ENCODE measurements around the gene TMC5. TPM values are rescaled to one million over a fixed set of nuclear protein-coding genes. Genes with fewer than 3 reads are reported as not detected.

TMC5 gene
- total RNA-seq, 1 experiment from 2014 or later, result 15.7 TPM

GRCh38 chr16:19377864-19378263, 39.8 kb upstream of the TMC5 start:
- no peaks in the 10 kb centered on the region for H3K9me2 ChIP-seq (ENCODE audit: insufficient read depth)
- H3K27ac ChIP-seq (ENCODE audit: low read depth, low read length), result no peak overlapping the region
- H3K4me1 ChIP-seq (ENCODE audit: control insufficient read depth in 1 of 2, insufficient read depth in 2 of 2, low read length in 2 of 2), result peaks cover 6 to 12% of the 10 kb centered on the region in 2 experiments; a peak in 3 of 4 replicates
- no peak for DNase-seq (ENCODE audit: low read depth, low spot score)
- no TSS peak for BruUV-seq (replicated peaks)
- TF ChIP-seq ZFX (IDR thresholded peaks at IDR 0.05), result no peak
- no peak for TF ChIP-seq CEBPB (IDR thresholded peaks at IDR 0.05; ENCODE audit: low read depth)
- TF ChIP-seq MAX (IDR thresholded peaks at IDR 0.05), result no peak
- TF ChIP-seq EZH2 (IDR thresholded peaks at IDR 0.05), result no peak
- H2AFZ ChIP-seq (ENCODE audit: low read depth, low read length, poor library complexity, severe bottlenecking), result no peak overlapping the region
- H3K9me3 ChIP-seq (ENCODE audit: control insufficient read depth in 1 of 2, insufficient read depth in 1 of 2, low read depth in 1 of 2, low read length in 2 of 2), result no peaks in the 10 kb centered on the region
- no peaks in the 10 kb centered on the region for H4K20me1 ChIP-seq (ENCODE audit: insufficient read depth)
- ChIA-PET CTCF (interaction anchor here (0.6 kb wide), 1 partner anchor 291 kb away, joined by 3 read pairs; no protein-coding TSS in a partner anchor), RAD21 (ENCODE audit: low non-redundant PET in 1 of 2, low total read pairs in 2 of 2, uncharacterized antibody in 2 of 2, unreplicated experiment in 2 of 2) (no interaction called here), POLR2A (no interaction called here)
- ATAC-seq, result no peak; the same call in 1 of the 2 replicates
- H3K79me2 ChIP-seq (ENCODE audit: insufficient read depth, low read length), result no peaks in the 10 kb centered on the region
- no peaks in the 10 kb centered on the region for H3K36me3 ChIP-seq (ENCODE audit: control insufficient read depth in 1 of 2, insufficient read depth in 2 of 2, low read length in 2 of 2)
- no peak overlapping the region for H3K4me3 ChIP-seq (replicated peaks in 1 of 2; ENCODE audit: low read depth in 1 of 2, low read length in 2 of 2)
- H3K27me3 ChIP-seq (ENCODE audit: insufficient read depth, low read length), result no peaks in the 10 kb centered on the region
- no peak overlapping the region for H3K9ac ChIP-seq (ENCODE audit: low read length)
- no peak overlapping the region for H3K4me2 ChIP-seq (ENCODE audit: low read length)
- intact Hi-C loops (cut with micrococcal nuclease), result loop anchor here (5.0 kb wide), 1 partner anchor 396 kb away; the partner anchor contains the start of gene TMC7

- intact Hi-C loops (cut with micrococcal nuclease), result loop anchor here (5.0 kb wide), 1 partner anchor 396 kb away; the partner anchor contains the start of gene TMC7
- Histone ChIP-seq H3K36me3 (ENCODE audit: control insufficient read depth in 1 of 2, insufficient read depth in 2 of 2, low read length in 2 of 2) (no peaks in the 10 kb centered on the region), H3K4me2 (ENCODE audit: low read length) (no peak overlapping the region), H4K20me1 (ENCODE audit: insufficient read depth) (no peaks in the 10 kb centered on the region), H3K4me1 (ENCODE audit: control insufficient read depth in 1 of 2, insufficient read depth in 2 of 2, low read length in 2 of 2) (peaks cover 9 to 19% of the 10 kb centered on the region in 2 experiments; a peak in 3 of 4 replicates), H3K27me3 (ENCODE audit: insufficient read depth, low read length) (no peaks in the 10 kb centered on the region), H3K9me3 (ENCODE audit: control insufficient read depth in 1 of 2, insufficient read depth in 1 of 2, low read depth in 1 of 2, low read length in 2 of 2) (no peaks in the 10 kb centered on the region), H3K9ac (ENCODE audit: low read length) (no peak overlapping the region), H3K27ac (ENCODE audit: low read depth, low read length) (no peak overlapping the region), H2AFZ (ENCODE audit: low read depth, low read length, poor library complexity, severe bottlenecking) (no peak overlapping the region), H3K79me2 (ENCODE audit: insufficient read depth, low read length) (no peaks in the 10 kb centered on the region), H3K4me3 (replicated peaks in 1 of 2; ENCODE audit: low read depth in 1 of 2, low read length in 2 of 2) (no peak overlapping the region), H3K9me2 (ENCODE audit: insufficient read depth) (no peaks in the 10 kb centered on the region)
- RAD21 ChIA-PET (ENCODE audit: low non-redundant PET in 1 of 2, low total read pairs in 2 of 2, uncharacterized antibody in 2 of 2, unreplicated experiment in 2 of 2), result no interaction called here
- CTCF ChIA-PET, result interaction anchor here (0.6 kb wide), 1 partner anchor 292 kb away, joined by 3 read pairs; no protein-coding TSS in a partner anchor
- BruUV-seq (replicated peaks), result no TSS peak
- ATAC-seq (no peak), DNase-seq (ENCODE audit: low read depth, low spot score) (no peak)
- POLR2A ChIA-PET, result no interaction called here
- no peak for TF ChIP-seq EZH2phosphoT487 (IDR thresholded peaks at IDR 0.05; ENCODE audit: borderline replicate concordance)
- no peak for TF ChIP-seq JUND (IDR thresholded peaks at IDR 0.05)
- no peak for TF ChIP-seq REST (IDR thresholded peaks at IDR 0.05; ENCODE audit: low read depth)
- no peak for TF ChIP-seq EGR1 (IDR thresholded peaks at IDR 0.05; ENCODE audit: low read depth)
- TF ChIP-seq CEBPB (IDR thresholded peaks at IDR 0.05; ENCODE audit: low read depth), result no peak
- TF ChIP-seq EZH2 (IDR thresholded peaks at IDR 0.05), result no peak
- TF ChIP-seq FOSL1 (IDR thresholded peaks at IDR 0.05; ENCODE audit: low read depth), result no peak
- no peak for TF ChIP-seq CBX3 (IDR thresholded peaks at IDR 0.05; ENCODE audit: low read depth)
- TF ChIP-seq ATF3 (IDR thresholded peaks at IDR 0.05), result no peak
These were observed 39.2 kb upstream of the TMC5 start for GRCh38 chr16:19378511-19378910.
